Inflammatory macrophage treated with lipopolysaccharide for 1 hour (primary cell): Measurements from ENCODE around the gene MRGPRX1.
"Not testable (repeated sequence)": the region's sequence is repeated elsewhere in the genome, so short reads cannot be mapped to it uniquely, and the experiment has no call there.

Experiments
- DNase-seq, 2 donors: peaks; one replicate each; pipeline ENCODE4 v3.0.0-alpha.2; 2020 to 2022

The MRGPRX1 gene

GRCh38 chr11:18939314-18939713 is at the start of gene MRGPRX1:
MRGPRX1 (minus strand) TSS chr11:18939414; CDS start chr11:18934784, 4,630 bp downstream.
- DNase-seq = no peak

GRCh38 chr11:18987454-18988231 is 48.4 kb upstream of the MRGPRX1 start:
- no peak for DNase-seq

GRCh38 chr11:18986744-18987143 is 47.5 kb upstream of the MRGPRX1 start:
- DNase-seq = no peak

- no peak for DNase-seq
Observed at GRCh38 chr11:18981897-18982296, 42.7 kb upstream of the MRGPRX1 start.

- no peak for DNase-seq
Observed at GRCh38 chr11:18974192-18974591, 35.0 kb upstream of the MRGPRX1 start.

- no peak for DNase-seq
Observed at GRCh38 chr11:18972336-18972735, 33.1 kb upstream of the MRGPRX1 start.

GRCh38 chr11:18969720-18970119 is 30.5 kb upstream of the MRGPRX1 start:
- DNase-seq = no peak

- DNase-seq = no peak
Observed at GRCh38 chr11:18958221-18958910, 19.2 kb upstream of the MRGPRX1 start.

- DNase-seq = no peak
Observed at GRCh38 chr11:18956630-18957029, 17.4 kb upstream of the MRGPRX1 start.

- no peak for DNase-seq
Observed at GRCh38 chr11:18936002-18936673, 3.1 kb downstream of the MRGPRX1 start.

GRCh38 chr11:18934195-18934814 is 4.9 kb downstream of the MRGPRX1 start:
- DNase-seq = no peak

GRCh38 chr11:18927550-18928322 is 11.5 kb downstream of the MRGPRX1 start:
- no peak for DNase-seq

GRCh38 chr11:18925426-18925825 is 13.8 kb downstream of the MRGPRX1 start:
- DNase-seq = not testable (repeated sequence)

GRCh38 chr11:18912883-18913282 is 26.3 kb downstream of the MRGPRX1 start:
- DNase-seq = no peak

- DNase-seq = no peak
Observed at GRCh38 chr11:18907391-18907790, 31.8 kb downstream of the MRGPRX1 start.

GRCh38 chr11:18900637-18901036 is 38.6 kb downstream of the MRGPRX1 start:
- DNase-seq = not testable (repeated sequence)

- DNase-seq = not testable (repeated sequence)
Observed at GRCh38 chr11:18900151-18900611, 39.0 kb downstream of the MRGPRX1 start.

GRCh38 chr11:18891712-18892111 is 47.5 kb downstream of the MRGPRX1 start:
- not testable (repeated sequence) for DNase-seq

- no peak for DNase-seq
Observed at GRCh38 chr11:18890615-18891014, 48.6 kb downstream of the MRGPRX1 start.
